ENCODE measurements around the gene FAM217A. TPM values are rescaled to one million over a fixed set of nuclear protein-coding genes. Genes with fewer than 3 reads are reported as not detected.
A peak's percentile ranks its signal among the peaks of the same experiment; 100 is the strongest.
"Not testable (repeated sequence)": the region's sequence is repeated elsewhere in the genome, so short reads cannot be mapped to it uniquely, and the experiment has no call there.

FAM217A gene
- total and polyA plus RNA-seq, 3 donors from 2014 or later, result 13.0 to 35.3 (median 30.6) TPM

DNA sequence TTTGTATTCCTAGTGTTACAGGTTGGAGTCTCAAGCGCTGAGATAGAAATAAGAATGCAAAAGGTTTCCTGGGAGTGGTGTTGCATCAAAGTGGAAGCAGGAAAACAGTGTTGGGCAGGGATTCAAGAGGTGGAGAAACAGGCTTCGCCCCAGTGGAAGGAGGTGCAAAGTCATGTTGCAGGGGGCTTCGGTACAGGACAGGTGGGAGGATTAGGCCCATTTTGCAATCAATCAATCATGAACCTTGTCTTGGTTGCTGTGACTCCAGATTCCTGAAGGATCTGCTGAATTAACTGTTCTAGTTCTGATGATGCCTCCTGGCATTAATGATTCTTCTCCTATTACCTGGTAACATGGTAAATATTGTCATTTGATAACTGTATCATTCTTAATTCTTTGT, 22.4 kb upstream of the FAM217A start:
- Histone ChIP-seq H3K27me3 (no peaks in the 10 kb centered on the region), H3K27ac (no peak overlapping the region), H3K4me3 (no peak overlapping the region), H3K4me1 (no peaks in the 10 kb centered on the region), H3K9me3 (no peaks in the 10 kb centered on the region), H3K36me3 (ENCODE audit: low read depth, missing control alignments) (no peaks in the 10 kb centered on the region)
- DNase-seq, result no peak
- TF ChIP-seq, protein P1, sequence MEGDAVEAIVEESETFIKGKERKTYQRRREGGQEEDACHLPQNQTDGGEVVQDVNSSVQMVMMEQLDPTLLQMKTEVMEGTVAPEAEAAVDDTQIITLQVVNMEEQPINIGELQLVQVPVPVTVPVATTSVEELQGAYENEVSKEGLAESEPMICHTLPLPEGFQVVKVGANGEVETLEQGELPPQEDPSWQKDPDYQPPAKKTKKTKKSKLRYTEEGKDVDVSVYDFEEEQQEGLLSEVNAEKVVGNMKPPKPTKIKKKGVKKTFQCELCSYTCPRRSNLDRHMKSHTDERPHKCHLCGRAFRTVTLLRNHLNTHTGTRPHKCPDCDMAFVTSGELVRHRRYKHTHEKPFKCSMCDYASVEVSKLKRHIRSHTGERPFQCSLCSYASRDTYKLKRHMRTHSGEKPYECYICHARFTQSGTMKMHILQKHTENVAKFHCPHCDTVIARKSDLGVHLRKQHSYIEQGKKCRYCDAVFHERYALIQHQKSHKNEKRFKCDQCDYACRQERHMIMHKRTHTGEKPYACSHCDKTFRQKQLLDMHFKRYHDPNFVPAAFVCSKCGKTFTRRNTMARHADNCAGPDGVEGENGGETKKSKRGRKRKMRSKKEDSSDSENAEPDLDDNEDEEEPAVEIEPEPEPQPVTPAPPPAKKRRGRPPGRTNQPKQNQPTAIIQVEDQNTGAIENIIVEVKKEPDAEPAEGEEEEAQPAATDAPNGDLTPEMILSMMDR (IDR thresholded peaks at IDR 0.05), result no peak
- TF ChIP-seq POLR2A (IDR thresholded peaks at IDR 0.05), result no peak
- WGBS, 2 donors, result 58 to 73% methylated on average over 3 of the region's 3 CpGs
- intact Hi-C loops (cut with DNase I; ENCODE audit: low total_unique reads), result no loop called here

DNA sequence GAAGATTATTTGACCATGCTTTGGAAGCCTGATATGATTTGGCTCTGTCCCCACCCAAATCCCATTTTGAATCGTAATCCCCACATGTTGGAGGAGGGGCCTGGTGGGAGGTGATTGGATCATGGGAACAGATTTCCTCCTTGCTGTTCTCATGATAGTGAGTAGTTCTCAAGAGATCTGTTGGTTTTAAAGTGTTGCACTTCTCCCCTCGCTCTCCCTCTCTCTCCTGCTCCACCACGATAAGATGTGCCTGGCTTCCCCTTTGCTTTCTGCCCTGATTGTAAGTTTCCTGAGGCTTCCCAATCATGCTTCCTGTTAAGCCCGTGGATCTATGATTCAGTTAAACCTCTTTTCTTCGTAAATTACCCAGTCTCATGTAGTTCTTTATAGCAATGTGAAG, 21.7 kb upstream of the FAM217A start:
- intact Hi-C loops (cut with DNase I; ENCODE audit: low total_unique reads), result no loop called here
- no peaks in the 10 kb centered on the region for H3K27me3 ChIP-seq
- H3K27ac ChIP-seq, result no peak overlapping the region
- no peak overlapping the region for H3K4me3 ChIP-seq
- 85 to 92% methylated on average over 5 of the region's 5 CpGs for WGBS, 2 donors
- H3K36me3 ChIP-seq (ENCODE audit: low read depth, missing control alignments), result no peaks in the 10 kb centered on the region
- DNase-seq, result no peak
- H3K9me3 ChIP-seq, result no peaks in the 10 kb centered on the region
- no peak for TF ChIP-seq POLR2A (IDR thresholded peaks at IDR 0.05)
- TF ChIP-seq, protein P1 (IDR thresholded peaks at IDR 0.05), result no peak
- H3K4me1 ChIP-seq, result no peaks in the 10 kb centered on the region

GRCh38 chr6:4093288-4093687, 14.4 kb upstream of the FAM217A start:
- Histone ChIP-seq H3K27me3 (no peaks in the 10 kb centered on the region), H3K36me3 (ENCODE audit: low read depth, missing control alignments) (no peaks in the 10 kb centered on the region), H3K9me3 (no peaks in the 10 kb centered on the region), H3K4me3 (no peak overlapping the region), H3K4me1 (no peaks in the 10 kb centered on the region), H3K27ac (no peak overlapping the region)
- no peak for DNase-seq
- intact Hi-C loops (cut with DNase I; ENCODE audit: low total_unique reads), result no loop called here
- TF ChIP-seq, protein P1 (IDR thresholded peaks at IDR 0.05), result no peak
- no peak for TF ChIP-seq POLR2A (IDR thresholded peaks at IDR 0.05)
- 78 to 87% methylated on average over 1 of the region's 1 CpG for WGBS, 2 donors

- Histone ChIP-seq H3K9me3 (no peaks in the 10 kb centered on the region), H3K27ac (no peak overlapping the region), H3K4me1 (no peaks in the 10 kb centered on the region), H3K4me3 (no peak overlapping the region), H3K36me3 (ENCODE audit: low read depth, missing control alignments) (no peaks in the 10 kb centered on the region), H3K27me3 (no peaks in the 10 kb centered on the region)
- TF ChIP-seq, protein P1 (IDR thresholded peaks at IDR 0.05), result no peak
- TF ChIP-seq POLR2A (IDR thresholded peaks at IDR 0.05), result no peak
- WGBS, 2 donors, result 35 to 36% methylated on average over 7 of the region's 7 CpGs
- intact Hi-C loops (cut with DNase I; ENCODE audit: low total_unique reads), result no loop called here
- DNase-seq, result no peak
Observed at GRCh38 chr6:4091941-4092340, 13.0 kb upstream of the FAM217A start.

- DNase-seq; H3K9me3 ChIP-seq; H3K27me3 ChIP-seq; H3K27ac ChIP-seq; H3K36me3 ChIP-seq (ENCODE audit: low read depth, missing control alignments); intact Hi-C loops (cut with DNase I; ENCODE audit: low total_unique reads); H3K4me1 ChIP-seq: not testable (repeated sequence)
- peak overlapping the region in 1 of 2 donors; percentile 31 for H3K4me3 ChIP-seq
- 70 to 78% methylated on average over 2 to 26 of the region's 26 CpGs for WGBS, 2 donors
Observed at GRCh38 chr6:4090043-4090442, 11.1 kb upstream of the FAM217A start.

Data from testis (tissue), 3 donors.